H9 (cell line): ENCODE data around the gene TIAM2. TPM values are rescaled to one million over a fixed set of nuclear protein-coding genes. Genes with fewer than 3 reads are reported as not detected.
A peak's percentile ranks its signal among the peaks of the same experiment; 100 is the strongest.

ENCODE experiments used
- DNase-seq: peaks from one replicate; pipeline ENCODE4 v3.0.0-alpha.2; 2017
- H2AFZ ChIP-seq: one replicate; pipeline ENCODE4 v1.6.1; 2013; ENCODE audit warnings: mild to moderate bottlenecking, low read length, control low read depth, moderate library complexity
- H2AK5ac ChIP-seq: 2 replicates; pipeline ENCODE4 v1.6.1; 2013; ENCODE audit warnings: low read length, control low read depth, mixed read lengths; ENCODE audit not compliant: insufficient read length
- H2BK120ac ChIP-seq: one replicate; pipeline ENCODE4 v1.6.1; 2013; ENCODE audit warnings: low read depth, mild to moderate bottlenecking, low read length, control low read depth, inconsistent platforms; ENCODE audit not compliant: poor library complexity, severe bottlenecking
- H2BK12ac ChIP-seq: 2 replicates; pipeline ENCODE4 v1.6.1; 2013; ENCODE audit warnings: low read length, control low read depth, mixed read lengths, low read depth; ENCODE audit not compliant: insufficient read length
- H2BK15ac ChIP-seq: 2 replicates; pipeline ENCODE4 v1.6.1; 2013; ENCODE audit warnings: low read depth, low read length, control low read depth
- H2BK20ac ChIP-seq: one replicate; pipeline ENCODE4 v1.6.1; 2013; ENCODE audit warnings: low read depth, mild to moderate bottlenecking, low read length, control low read depth, inconsistent platforms; ENCODE audit not compliant: poor library complexity, severe bottlenecking
- H2BK5ac ChIP-seq: 2 replicates; pipeline ENCODE4 v1.6.1; 2013; ENCODE audit warnings: low read length, control low read depth, mixed read lengths; ENCODE audit not compliant: insufficient read length
- H3K14ac ChIP-seq: 2 replicates; pipeline ENCODE4 v1.6.1; 2013; ENCODE audit warnings: low read length, control low read depth; ENCODE audit not compliant: insufficient read depth
- H3K18ac ChIP-seq: 2 replicates; pipeline ENCODE4 v1.6.1; 2013; ENCODE audit warnings: low read depth, mild to moderate bottlenecking, mixed read lengths, low read length, control low read depth; ENCODE audit not compliant: insufficient read length
- H3K23ac ChIP-seq: 2 replicates; pipeline ENCODE4 v1.6.1; 2013; ENCODE audit warnings: low read length, control low read depth, mixed read lengths, low read depth; ENCODE audit not compliant: insufficient read length
- H3K23me2 ChIP-seq: 2 replicates; pipeline ENCODE4 v1.6.1; 2013; ENCODE audit warnings: low read depth, mild to moderate bottlenecking, mixed read lengths, low read length, control low read depth; ENCODE audit not compliant: insufficient read length, poor library complexity, severe bottlenecking
- H3K27ac ChIP-seq: 2 replicates; pipeline ENCODE4 v1.5.1; 2013; ENCODE audit warnings: low read length, control low read depth, mixed read lengths, low read depth; ENCODE audit not compliant: insufficient read length
- H3K27me3 ChIP-seq: 2 replicates; pipeline ENCODE4 v1.6.1; 2013; ENCODE audit warnings: low read length, control low read depth, inconsistent platforms; ENCODE audit not compliant: insufficient read depth
- H3K4ac ChIP-seq: 2 replicates; pipeline ENCODE4 v1.6.1; 2013; ENCODE audit warnings: low read depth, mild to moderate bottlenecking, control low read depth, inconsistent platforms, low read length, moderate library complexity
- H3K4me1 ChIP-seq: 2 replicates; pipeline ENCODE4 v1.6.1; 2013; ENCODE audit warnings: low read length, control low read depth, inconsistent platforms; ENCODE audit not compliant: insufficient read depth
- H3K4me2 ChIP-seq: 2 replicates; pipeline ENCODE4 v1.6.1; 2013; ENCODE audit warnings: low read length, control low read depth, mixed read lengths; ENCODE audit not compliant: insufficient read length, insufficient read depth
- H3K56ac ChIP-seq: 2 replicates; pipeline ENCODE4 v1.6.1; 2013; ENCODE audit warnings: low read depth, mild to moderate bottlenecking, mixed read lengths, low read length, control low read depth; ENCODE audit not compliant: insufficient read length
- H3K79me1 ChIP-seq: 2 replicates; pipeline ENCODE4 v1.6.1; 2013; ENCODE audit warnings: low read depth, mild to moderate bottlenecking, moderate library complexity, low read length, control low read depth, inconsistent platforms; ENCODE audit not compliant: insufficient read depth, poor library complexity, severe bottlenecking
- H3K79me2 ChIP-seq: 2 replicates; pipeline ENCODE4 v1.6.1; 2013; ENCODE audit warnings: low read length, control low read depth, inconsistent platforms; ENCODE audit not compliant: insufficient read depth
- H3K9ac ChIP-seq: 2 replicates; pipeline ENCODE4 v1.6.1; 2013; ENCODE audit warnings: low read length, control low read depth, mixed read lengths; ENCODE audit not compliant: insufficient read length; ENCODE audit errors: extremely low read depth
- H3K9me3 ChIP-seq: one replicate; pipeline ENCODE4 v1.6.1; 2013; ENCODE audit warnings: low read depth, low read length, inconsistent platforms; ENCODE audit not compliant: control insufficient read depth
- H3T11ph ChIP-seq: one replicate; pipeline ENCODE4 v1.6.1; 2013; ENCODE audit warnings: mild to moderate bottlenecking, low read length, control low read depth, inconsistent platforms
- H4K20me1 ChIP-seq: one replicate; pipeline ENCODE4 v1.6.1; 2013; ENCODE audit not compliant: control insufficient read depth, insufficient read length, insufficient read depth
- H4K5ac ChIP-seq: 2 replicates; pipeline ENCODE4 v1.6.1; 2013; ENCODE audit warnings: low read depth, mild to moderate bottlenecking, mixed read lengths, low read length, control low read depth; ENCODE audit not compliant: insufficient read length
- H4K8ac ChIP-seq: replicated peaks from 2 replicates; pipeline ENCODE4 v1.6.1; 2013; ENCODE audit warnings: low read length, control low read depth, mixed read lengths, low read depth; ENCODE audit not compliant: insufficient read length
- H4K91ac ChIP-seq: 2 replicates; pipeline ENCODE4 v1.6.1; 2013; ENCODE audit warnings: low read depth, mild to moderate bottlenecking, moderate library complexity, mixed read lengths, low read length, control low read depth; ENCODE audit not compliant: insufficient read length
- H3K27ac Mint-ChIP-seq, 3 experiments: 2 replicates in 2 of 3; 3 replicates in 1 of 3; pipeline ENCODE4 v1.8.0; 2020 to 2021; ENCODE audit warnings: mixed read lengths in 3 of 3, mild to moderate bottlenecking in 1 of 3, moderate library complexity in 1 of 3
- H3K27me3 Mint-ChIP-seq: 2 replicates; pipeline ENCODE4 v1.8.0; 2021; ENCODE audit warnings: low read depth, mild to moderate bottlenecking, moderate library complexity, mixed read lengths
- H3K36me3 Mint-ChIP-seq, 3 experiments: 2 replicates in 2 of 3; 3 replicates in 1 of 3; pipeline ENCODE4 v1.8.0; 2020 to 2021; ENCODE audit warnings: low read depth in 3 of 3, mixed read lengths in 3 of 3; ENCODE audit not compliant: insufficient read depth in 1 of 3
- H3K4me1 Mint-ChIP-seq, 2 experiments: 2 replicates each; pipeline ENCODE4 v1.8.0; 2020; ENCODE audit warnings: mixed read lengths in 2 of 2
- H3K4me3 Mint-ChIP-seq, 2 experiments: 2 replicates in 1 of 2; 3 replicates in 1 of 2; pipeline ENCODE4 v1.8.0; 2020 to 2021; ENCODE audit warnings: mild to moderate bottlenecking in 2 of 2, mixed read lengths in 2 of 2, moderate library complexity in 1 of 2
- H3K9me3 Mint-ChIP-seq, 2 experiments: 2 replicates in 1 of 2; 3 replicates in 1 of 2; pipeline ENCODE4 v1.8.0; 2020; ENCODE audit warnings: mild to moderate bottlenecking in 2 of 2, mixed read lengths in 2 of 2, moderate library complexity in 1 of 2
- CTCF ChIP-seq: fragments of 200-600 bp; sonication (generic); conservative IDR thresholded peaks from 3 replicates; pipeline ENCODE4 v1.8.0; 2021; ENCODE audit warnings: antibody characterized with exemption, mild to moderate bottlenecking
- WGBS: extraction: QIAGEN DNeasy Blood & Tissue Kit; methylation state at CpG from one replicate; pipeline ENCODE4 v1.1.7; 2013; ENCODE audit warnings: missing lambda C conversion rate, low lambda C conversion rate, mixed read lengths; ENCODE audit not compliant: insufficient read length; ENCODE audit errors: extremely low coverage; 5-methylcytosine and 5-hydroxymethylcytosine counted together
- total RNA-seq: library from RNA; stranded (reverse); gene quantifications from 2 replicates; pipeline ENCODE4 v1.2.1, GENCODE V29; 2021

Gene TIAM2
- total RNA-seq, 1 experiment from 2014 or later: 6.3 TPM

GRCh38 chr6:155157101-155157500 lies 162.0 kb downstream of the TIAM2 start:
- Histone ChIP-seq H4K5ac (no peak overlapping the region), H4K20me1 (no peaks in the 10 kb centered on the region), H2BK12ac (no peak overlapping the region), H3K18ac (no peak overlapping the region), H3K4me2 (no peak overlapping the region), H4K8ac (no peak overlapping the region), H2AFZ (no peak overlapping the region), H2BK15ac (no peak overlapping the region), H2BK5ac (no peak overlapping the region), H3K27me3 (no peaks in the 10 kb centered on the region), H4K91ac (no peak overlapping the region), H3K4me1 (peaks cover 6% of the 10 kb centered on the region; the same call in 1 of the 2 replicates), H3K79me1 (no peaks in the 10 kb centered on the region), H3K56ac (no peak overlapping the region), H3K79me2 (no peaks in the 10 kb centered on the region), H3T11ph (no peak overlapping the region), H3K23me2 (no peaks in the 10 kb centered on the region), H3K14ac (no peak overlapping the region), H3K9me3 (no peaks in the 10 kb centered on the region), H2BK120ac (no peak overlapping the region), H3K4ac (no peak overlapping the region), H2AK5ac (no peak overlapping the region), H3K27ac (no peak overlapping the region), H3K23ac (no peak overlapping the region), H3K9ac (no peak overlapping the region), H2BK20ac (no peak overlapping the region)
- Mint-ChIP-seq H3K27me3 (no peaks in the 10 kb centered on the region), H3K27ac (peak overlapping the region in 2 of 3 experiments; percentile 13 to 39; a peak in 3 of 7 replicates), H3K4me3 (no peak overlapping the region), H3K9me3 (no peaks in the 10 kb centered on the region), H3K4me1 (peaks cover 23 to 26% of the 10 kb centered on the region in 2 experiments), H3K36me3 (peaks cover 2 to 5% (median 5%) of the 10 kb centered on the region in 3 experiments; a peak in 5 of 7 replicates)
- TF ChIP-seq CTCF: no peak
- no CpG with 5 or more reads among the region's 6 CpGs for WGBS
- no peak for DNase-seq
